Measurements from ENCODE around the gene LAYN. TPM values are rescaled to one million over a fixed set of nuclear protein-coding genes. Genes with fewer than 3 reads are reported as not detected.

The LAYN gene
- total RNA-seq, 1 donor from 2014 or later = 2.8 TPM

- intact Hi-C loops (cut with micrococcal nuclease) = no loop called here
- Histone ChIP-seq H3K4me1 (peaks cover 30% of the 10 kb centered on the region), H3K9me3 (replicated peaks) (no peaks in the 10 kb centered on the region), H3K4me3 (no peak overlapping the region), H3K27me3 (ENCODE audit: low read depth) (no peaks in the 10 kb centered on the region), H3K36me3 (no peaks in the 10 kb centered on the region), H3K27ac (replicated peaks) (no peak overlapping the region)
- TF ChIP-seq CTCF (IDR thresholded peaks at IDR 0.05; ENCODE audit: borderline replicate concordance) = no peak
- DNase-seq = no peak
These were observed 37.3 kb downstream of the LAYN start for GRCh38 chr11:111577821-111578220.

GRCh38 chr11:111581341-111581740 is 40.8 kb downstream of the LAYN start:
- Histone ChIP-seq H3K27me3 (ENCODE audit: low read depth) (no peaks in the 10 kb centered on the region), H3K36me3 (no peaks in the 10 kb centered on the region), H3K9me3 (replicated peaks) (no peaks in the 10 kb centered on the region), H3K27ac (replicated peaks) (no peak overlapping the region), H3K4me1 (peaks cover 3% of the 10 kb centered on the region), H3K4me3 (no peak overlapping the region)
- intact Hi-C loops (cut with micrococcal nuclease) = no loop called here
- DNase-seq = no peak
- TF ChIP-seq CTCF (IDR thresholded peaks at IDR 0.05; ENCODE audit: borderline replicate concordance) = no peak

DNA sequence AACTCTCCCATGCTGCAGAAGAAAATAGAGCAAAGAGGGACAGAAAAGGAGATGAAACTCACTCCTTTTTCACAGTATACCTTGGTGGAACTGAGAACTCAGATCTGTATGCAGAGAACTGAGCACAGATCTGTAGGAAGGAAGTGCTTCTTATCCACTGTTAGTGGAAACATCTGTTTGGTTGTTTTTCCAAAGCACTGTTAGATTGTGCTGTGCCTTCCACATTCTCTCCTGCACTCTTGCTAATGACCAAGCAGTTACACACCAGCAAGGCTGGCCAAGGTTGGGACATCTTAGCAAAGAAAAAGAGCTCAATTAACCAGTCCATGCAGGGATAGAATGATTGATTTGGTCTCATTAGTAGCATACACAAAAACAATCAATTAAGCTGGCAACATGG is 41.6 kb downstream of the LAYN start:
- DNase-seq = no peak
- H3K4me3 ChIP-seq = no peak overlapping the region
- intact Hi-C loops (cut with micrococcal nuclease) = no loop called here
- no peak for TF ChIP-seq CTCF (IDR thresholded peaks at IDR 0.05; ENCODE audit: borderline replicate concordance)
- no peak overlapping the region for H3K27ac ChIP-seq (replicated peaks)
- H3K9me3 ChIP-seq (replicated peaks) = no peaks in the 10 kb centered on the region
- no peaks in the 10 kb centered on the region for H3K27me3 ChIP-seq (ENCODE audit: low read depth)
- peaks cover 3% of the 10 kb centered on the region for H3K4me1 ChIP-seq
- H3K36me3 ChIP-seq = no peaks in the 10 kb centered on the region

- TF ChIP-seq CTCF (IDR thresholded peaks at IDR 0.05; ENCODE audit: borderline replicate concordance) = no peak
- intact Hi-C loops (cut with micrococcal nuclease) = no loop called here
- no peaks in the 10 kb centered on the region for H3K27me3 ChIP-seq (ENCODE audit: low read depth)
These were observed 42.4 kb downstream of the LAYN start for GRCh38 chr11:111582881-111583280.

GRCh38 chr11:111585371-111585770 is 44.9 kb downstream of the LAYN start:
- H3K36me3 ChIP-seq = no peaks in the 10 kb centered on the region
- H3K9me3 ChIP-seq (replicated peaks) = peaks cover 5% of the 10 kb centered on the region
- TF ChIP-seq CTCF (IDR thresholded peaks at IDR 0.05; ENCODE audit: borderline replicate concordance) = no peak
- H3K4me3 ChIP-seq = no peak overlapping the region
- no peak overlapping the region for H3K27ac ChIP-seq (replicated peaks)
- intact Hi-C loops (cut with micrococcal nuclease) = loop anchor here (5.0 kb wide), 2 partner anchors 192 to 257 kb away; no protein-coding TSS in a partner anchor
- H3K27me3 ChIP-seq (ENCODE audit: low read depth) = no peaks in the 10 kb centered on the region
- peaks cover 3% of the 10 kb centered on the region for H3K4me1 ChIP-seq
- DNase-seq = no peak

More at GRCh38 chr11:111582881-111583280, 42.4 kb downstream of the LAYN start:
- no peak for DNase-seq
- Histone ChIP-seq H3K4me1 (peaks cover 3% of the 10 kb centered on the region), H3K27ac (replicated peaks) (no peak overlapping the region), H3K4me3 (no peak overlapping the region), H3K36me3 (no peaks in the 10 kb centered on the region), H3K9me3 (replicated peaks) (peaks cover 3% of the 10 kb centered on the region)

All from left ventricle myocardium inferior (tissue), 1 donor.